CD4-positive, alpha-beta T cell treated with Interleukin-15 for 1 hour (primary cell): ENCODE data around the gene DBF4B.

ENCODE experiments used
- DNase-seq: peaks from one replicate; pipeline ENCODE4 v3.0.0-alpha.2; 2020

The DBF4B gene

DNA sequence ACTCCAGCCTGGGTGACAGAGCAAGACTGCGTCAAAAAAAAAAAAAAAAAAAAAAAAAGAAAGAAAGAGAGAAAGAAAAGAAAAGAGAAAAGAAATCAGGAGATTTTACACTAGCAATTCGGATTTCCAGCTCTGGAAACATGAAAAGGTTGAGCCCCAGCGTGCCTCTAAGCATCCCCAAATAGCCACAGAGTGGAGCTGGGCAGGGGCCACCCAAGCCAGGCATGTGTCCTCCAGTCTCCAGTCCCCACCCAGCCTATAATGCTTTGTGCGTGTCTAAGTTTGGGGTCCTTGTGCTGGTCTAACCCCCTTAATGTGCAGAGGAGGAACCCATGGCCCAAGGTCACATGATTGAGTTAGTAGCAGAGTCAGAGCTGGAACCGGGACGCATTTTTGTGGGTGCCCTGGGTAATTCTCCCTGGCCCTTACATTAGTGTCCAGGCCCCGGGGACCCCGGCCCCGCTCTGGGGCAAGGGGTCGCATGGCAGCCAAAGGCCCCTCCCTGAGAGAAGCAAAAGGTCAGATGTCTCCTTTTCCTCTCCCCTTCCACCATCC lies 70.3 kb downstream of the DBF4B start:
- DNase-seq = no peak

DNA sequence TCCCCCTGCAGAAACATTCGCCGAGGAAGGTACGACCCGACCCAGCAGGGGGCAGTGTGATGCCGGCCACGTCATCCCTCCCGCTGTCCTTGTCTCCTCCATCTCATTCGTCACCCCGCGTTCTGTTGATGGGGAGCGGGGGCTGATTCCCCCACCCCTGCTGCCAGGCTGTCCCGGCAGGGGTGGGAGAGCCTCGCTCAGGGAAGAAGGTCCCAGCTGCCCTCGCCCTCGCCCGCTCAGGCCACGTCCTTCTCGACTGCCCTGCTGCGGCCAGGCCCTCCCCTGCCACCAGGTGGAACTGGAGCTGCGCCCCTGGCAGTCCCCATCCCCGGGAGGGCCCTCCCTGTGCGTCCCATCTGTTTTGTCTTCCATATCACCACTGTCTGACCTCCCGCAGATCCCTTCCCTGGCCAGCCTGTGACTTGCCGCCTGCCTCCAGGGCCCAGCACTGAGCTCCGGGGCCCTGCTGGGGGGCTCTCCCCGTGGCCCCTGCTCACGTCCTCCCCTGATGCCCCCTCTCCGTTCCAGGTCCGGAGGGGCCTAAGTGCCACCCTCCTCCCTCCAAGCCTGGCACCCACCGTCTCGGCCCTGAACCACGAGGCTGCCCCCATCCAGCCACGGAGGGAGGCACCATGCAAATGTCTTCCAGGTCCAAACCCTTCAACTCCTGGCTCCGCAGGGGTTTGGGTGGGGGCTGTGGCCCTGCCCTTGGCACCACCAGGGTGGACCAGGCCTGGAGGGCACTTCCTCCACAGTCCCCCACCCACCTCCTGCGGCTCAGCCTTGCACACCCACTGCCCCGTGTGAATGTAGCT lies 71.0 kb downstream of the DBF4B start:
- DNase-seq = peak; percentile 78

DNA sequence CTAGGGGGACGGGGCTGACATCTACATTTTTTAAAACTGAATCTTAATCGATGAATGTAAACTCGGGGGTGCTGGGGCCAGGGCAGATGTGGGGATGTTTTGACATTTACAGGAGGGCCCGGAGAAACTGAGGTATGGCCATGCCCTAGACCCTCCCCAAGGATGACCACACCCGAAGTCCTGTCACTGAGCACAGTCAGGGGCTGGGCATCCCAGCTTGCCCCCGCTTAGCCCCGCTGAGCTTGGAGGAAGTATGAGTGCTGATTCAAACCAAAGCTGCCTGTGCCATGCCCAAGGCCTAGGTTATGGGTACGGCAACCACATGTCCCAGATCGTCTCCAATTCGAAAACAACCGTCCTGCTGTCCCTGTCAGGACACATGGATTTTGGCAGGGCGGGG lies 71.7 kb downstream of the DBF4B start:
- DNase-seq = no peak

DNA sequence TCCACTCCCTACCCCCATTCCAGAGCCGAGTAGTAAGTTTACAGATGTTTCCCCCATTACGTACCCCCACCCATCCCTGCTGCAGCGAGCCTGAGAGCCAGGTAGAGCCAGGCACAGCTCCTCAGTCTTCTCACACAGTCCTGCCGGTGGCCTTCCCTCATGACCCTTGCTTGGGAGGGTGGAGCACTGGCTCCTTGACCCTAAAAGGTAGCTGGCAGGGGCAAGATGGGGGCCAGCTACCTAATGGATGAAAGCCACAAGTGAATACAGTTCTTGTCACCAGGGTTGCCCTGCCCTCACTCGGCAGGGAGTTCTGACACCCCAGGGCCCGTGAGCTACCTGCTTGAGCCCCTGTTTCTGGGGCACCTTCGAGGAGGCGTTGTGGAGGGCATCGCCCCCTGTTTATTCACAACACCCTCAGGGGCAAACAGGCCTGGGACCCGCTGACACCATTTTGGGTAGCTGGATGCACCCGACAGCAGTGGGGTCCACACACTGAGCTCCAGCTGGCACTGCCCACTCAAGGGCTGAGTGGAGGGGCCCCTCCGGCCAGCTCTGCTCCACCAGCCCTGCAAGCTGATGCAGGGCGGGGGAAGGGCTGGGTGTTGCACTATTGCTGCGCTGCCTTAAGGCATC lies 72.5 kb downstream of the DBF4B start:
- DNase-seq = no peak

DNA sequence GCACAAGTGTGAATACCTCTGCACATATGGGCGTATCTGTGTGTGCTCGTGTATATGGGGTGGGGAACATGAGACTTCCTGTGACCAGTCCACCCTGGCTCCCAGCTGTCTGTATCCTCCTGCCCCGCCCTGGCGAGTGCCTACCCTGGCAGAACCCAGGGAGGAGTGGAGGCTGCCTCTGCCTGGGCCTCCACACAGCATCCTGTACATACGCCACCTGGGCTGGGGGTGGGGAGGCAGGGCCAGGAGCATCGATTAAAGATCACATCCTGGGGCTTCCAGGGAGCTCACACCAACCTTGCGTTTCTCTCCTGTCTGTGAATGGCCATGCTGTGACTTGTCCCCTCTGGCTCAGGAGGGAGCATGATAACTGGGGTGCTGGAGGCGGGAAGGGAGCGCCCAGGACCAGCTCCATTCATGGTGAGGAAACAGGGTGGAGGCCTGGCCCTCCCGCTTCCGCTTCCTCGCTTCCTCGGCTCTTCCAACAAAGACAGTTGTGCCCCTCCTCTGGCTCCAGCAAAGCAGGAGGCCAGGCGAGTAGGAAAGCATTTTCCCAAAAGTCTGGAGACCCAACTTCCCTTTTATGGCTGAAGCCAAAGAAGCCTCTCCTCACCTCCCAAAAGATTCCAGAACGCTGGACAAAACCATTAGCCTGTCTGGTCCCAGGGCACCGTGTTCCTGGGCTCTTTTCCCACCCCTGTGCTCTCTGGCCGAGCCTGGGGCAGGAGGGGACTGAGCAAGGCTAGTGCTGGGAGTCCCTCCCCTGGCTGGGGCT lies 73.3 kb downstream of the DBF4B start:
- no peak for DNase-seq

DNA sequence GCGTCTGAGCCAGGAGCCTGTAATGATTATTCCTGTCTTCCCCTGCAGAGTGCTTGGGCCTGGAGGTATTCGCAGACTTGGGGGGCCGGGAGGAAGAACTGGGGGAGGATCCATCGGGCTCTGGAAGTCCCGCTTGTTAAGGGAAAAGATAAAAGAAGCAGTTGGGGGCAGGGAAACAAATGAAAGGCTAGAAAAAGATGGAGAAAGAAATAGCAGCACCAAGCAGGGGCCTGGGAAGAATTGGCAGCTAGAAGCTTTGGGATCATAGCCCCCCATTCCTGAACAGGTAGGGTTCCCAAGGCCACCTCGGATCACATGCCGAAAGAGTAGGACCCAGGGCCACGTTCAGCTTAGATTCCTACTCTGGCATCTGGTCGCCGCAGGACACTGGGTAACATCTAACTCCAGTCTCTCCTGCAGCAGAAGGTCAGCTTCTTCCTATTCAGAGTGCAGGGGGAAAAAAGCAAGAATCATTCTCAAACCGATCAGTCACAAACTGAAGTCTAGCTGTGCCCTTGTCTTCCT lies 73.9 kb downstream of the DBF4B start:
- no peak for DNase-seq

DNA sequence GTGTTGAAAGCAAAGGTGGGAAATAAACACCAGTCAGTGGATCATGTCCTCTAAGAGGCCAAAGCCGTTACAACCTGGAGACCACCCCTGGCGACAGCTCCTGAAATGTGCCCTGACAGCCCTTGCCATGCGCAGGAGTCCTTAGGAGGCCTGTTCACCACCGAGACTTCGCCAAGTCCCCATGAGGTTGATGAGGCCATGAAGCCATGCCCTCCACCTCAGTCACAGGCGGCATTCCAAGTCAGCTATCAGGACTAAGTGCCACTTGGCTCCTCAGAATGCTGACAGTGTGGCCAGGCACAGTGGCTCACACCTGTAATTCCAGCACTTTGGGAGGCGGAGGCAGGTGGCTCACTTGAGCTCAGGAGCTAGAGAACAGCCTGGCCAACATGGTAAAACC lies 77.5 kb downstream of the DBF4B start:
- DNase-seq = no peak

DNA sequence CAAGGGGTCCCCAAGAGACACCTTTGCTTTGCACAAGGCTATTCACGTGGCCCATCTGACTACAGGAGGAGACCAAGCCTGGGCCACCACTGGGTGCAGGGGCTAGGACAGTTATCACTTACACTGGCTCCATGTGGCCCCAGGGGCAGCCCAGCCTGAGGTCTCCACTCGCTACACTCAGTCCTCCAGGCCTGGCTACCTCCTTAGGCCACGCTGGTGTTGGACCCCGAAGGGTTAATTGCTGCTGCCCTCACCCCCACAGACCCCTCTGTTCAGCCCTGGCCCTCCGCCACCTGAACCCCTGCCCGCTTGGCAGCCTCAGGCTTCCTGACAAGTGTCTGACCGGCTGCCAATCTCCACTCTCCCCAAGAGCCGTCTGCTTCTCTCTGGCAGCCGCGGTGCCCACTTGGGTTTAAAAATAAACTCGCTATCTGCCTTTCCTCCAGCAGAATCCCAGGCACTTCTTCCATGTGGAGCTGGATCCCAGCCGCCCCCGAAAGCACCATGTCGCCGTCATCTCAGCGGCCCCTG lies 78.2 kb downstream of the DBF4B start:
- DNase-seq = no peak

DNA sequence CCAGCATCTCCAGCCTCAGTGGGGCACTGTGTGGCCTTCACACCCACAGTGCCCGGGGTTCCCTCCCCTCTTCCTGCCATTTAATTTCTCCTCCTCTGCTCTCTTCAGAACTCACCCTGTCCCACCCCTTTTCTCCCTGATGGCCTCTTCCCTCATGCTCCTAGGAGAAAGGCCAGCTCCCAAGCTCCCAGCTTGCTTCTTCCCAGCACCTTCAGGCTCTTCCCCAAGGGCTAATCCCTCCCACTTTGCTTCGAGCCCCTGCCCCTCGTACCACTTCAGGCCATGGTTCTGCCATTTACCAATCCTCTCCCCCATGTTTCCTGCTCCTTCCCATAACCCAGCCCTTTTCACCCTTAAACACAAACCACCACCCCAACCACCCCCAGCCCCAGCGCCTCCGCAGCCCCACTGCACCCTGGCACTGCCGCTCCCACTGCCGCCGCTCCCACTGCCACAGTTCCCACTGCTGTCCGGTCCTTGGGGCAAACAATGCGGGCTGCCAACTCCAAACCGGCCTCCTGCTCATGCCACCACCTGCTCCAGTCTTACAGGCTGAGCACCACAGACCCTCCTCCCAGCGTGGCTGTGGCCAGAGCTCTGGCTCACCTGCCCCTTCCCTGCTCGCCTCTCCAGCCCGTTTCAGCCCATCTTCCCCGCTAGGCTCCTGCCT lies 78.9 kb downstream of the DBF4B start:
- DNase-seq = no peak

DNA sequence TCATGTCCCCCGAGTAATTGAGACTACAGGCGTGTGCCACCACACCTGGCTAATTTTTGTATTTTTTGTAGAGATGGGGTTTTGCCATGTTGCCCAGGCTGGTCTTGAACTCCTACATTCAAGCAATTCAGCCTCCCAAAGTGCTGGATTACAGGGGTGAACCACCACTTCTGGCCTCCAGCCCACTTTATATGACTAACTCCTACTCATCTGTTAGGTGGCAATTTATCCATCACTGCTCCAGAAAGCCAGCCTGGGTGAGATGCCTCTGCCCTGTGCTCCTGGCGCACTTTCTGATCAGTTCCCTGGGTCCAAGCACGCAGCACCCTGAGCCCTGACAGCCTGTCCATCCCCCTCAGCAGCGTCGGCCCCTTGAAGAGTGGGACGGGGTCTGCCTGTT lies 79.7 kb downstream of the DBF4B start:
- DNase-seq = no peak

DNA sequence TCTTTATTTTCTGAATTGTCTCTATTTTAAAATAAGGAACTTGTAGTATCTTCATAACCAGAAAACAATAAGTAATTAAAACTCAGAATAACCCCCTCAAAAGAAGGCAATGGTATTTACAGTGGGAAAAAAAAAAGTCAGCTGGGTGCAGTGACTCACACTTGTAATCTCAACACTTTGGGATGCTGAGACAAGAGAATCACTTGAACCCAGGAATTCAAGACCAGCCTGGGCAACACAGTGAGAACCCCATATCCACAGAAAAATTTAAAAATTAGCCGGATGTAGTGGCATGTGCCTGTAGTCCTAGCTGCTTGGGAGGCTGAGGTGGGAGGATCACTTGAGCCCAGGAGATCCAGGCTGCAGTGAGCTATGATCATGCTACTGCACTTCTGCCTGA lies 83.8 kb downstream of the DBF4B start:
- no peak for DNase-seq

DNA sequence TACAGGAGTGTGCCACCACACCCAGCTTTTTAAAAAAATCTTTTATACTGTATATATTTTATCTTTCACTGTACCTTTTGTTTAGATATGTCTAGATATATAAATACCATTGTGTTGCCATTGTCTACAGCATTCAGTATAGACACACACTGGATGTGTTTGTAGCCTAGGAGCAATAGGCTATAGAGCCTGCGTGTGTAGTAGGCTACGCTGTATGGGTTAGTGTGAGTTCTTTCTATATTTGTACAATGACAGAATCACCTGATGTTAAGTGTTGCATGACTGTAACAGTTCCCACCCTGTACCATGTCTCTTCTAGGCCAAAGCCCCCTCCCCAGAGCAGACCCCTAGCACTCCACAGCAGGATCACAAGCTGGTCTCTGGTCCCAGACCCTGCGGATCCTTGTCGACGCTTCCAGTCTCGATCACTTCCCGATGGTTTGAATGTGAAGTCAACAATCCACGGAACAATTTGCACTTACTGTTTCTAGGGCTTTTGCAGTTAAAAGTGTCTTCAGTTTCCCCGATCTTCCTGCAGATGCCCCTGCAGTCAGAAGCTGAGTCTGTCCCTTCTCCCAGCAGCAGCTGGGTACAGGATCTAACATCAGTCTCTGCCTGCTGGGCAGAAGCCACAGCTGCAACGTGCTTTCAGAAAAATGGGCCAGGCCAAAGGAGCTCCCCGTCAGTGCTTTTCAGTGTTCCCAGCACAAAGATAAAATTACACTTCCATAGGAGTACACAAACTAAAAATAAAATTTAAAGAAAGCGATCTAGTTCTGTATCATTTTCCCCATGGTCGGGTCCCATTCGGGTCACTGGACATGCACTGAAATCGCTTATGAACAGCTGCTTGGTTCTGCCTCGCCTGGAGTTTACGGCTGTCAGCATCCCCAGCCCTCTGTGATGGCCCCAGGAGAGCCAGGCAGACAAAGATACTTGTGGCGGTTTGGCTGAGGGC lies 85.7 kb downstream of the DBF4B start:
- no peak for DNase-seq

DNA sequence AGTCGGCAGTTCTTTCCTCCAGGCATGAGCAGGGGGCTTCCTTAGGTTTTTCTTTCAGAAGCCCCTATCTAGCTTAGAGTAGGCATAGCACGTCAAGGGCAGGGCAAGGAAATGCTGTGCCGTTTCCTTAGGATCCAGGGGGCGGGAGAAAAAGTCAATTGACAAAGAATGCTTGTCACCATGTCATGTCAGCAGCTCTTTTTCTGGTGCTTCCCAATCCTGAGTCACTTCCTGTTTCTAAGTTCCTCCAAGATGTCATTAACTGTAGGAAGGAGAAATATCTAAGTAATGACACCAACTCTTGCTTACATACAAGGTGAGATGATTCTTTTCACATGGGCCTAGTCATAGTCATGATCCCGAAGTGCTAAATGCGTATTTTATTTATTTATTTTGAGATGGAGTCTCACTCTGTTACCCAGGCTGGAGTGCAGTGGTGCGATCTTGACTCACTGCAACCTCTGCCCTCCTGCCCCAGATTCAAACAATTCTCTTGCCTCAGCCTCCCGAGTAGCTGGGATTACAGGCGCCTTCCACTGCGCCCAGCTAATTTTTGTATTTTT lies 86.5 kb downstream of the DBF4B start:
- DNase-seq = peak; percentile 32

DNA sequence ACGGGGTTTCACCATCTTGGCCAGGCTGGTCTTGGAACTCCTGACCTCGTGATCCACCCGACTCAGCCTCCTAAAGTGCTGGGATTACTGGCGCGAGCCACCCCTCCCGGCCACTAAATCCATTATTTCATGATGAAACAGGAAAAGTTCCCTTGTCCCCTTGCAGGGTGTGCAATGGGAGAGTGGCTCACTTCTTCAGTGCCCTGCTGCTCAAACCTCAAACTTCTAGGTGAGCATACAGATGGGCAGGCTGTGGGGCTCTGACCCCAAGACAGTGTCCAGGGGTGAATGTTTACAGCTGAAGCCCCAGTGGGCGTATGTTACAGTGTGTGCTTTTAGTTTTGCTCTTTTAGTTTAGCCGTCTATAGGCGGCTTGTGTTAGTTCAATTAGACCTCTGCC lies 87.0 kb downstream of the DBF4B start:
- DNase-seq = no peak

DNA sequence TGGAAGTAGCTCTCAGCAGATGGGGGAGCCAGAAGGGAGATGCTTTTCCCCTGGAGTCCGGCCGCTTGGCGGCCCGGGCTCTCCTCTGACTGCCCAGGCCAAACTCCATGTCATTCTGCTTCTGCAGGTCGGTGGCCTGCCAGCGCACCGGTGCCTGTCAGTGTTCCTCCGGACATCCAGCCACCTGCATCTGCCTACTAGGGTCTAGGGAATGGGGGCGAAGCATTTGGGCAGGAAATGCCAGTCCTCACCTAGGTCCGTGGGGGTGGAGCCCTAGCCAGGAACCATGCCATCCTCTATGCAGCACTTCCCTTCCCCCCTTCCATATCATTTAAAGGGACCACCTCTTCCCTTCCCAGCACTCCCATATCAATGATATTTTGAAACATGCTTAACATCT lies 87.5 kb downstream of the DBF4B start:
- DNase-seq = no peak

DNA sequence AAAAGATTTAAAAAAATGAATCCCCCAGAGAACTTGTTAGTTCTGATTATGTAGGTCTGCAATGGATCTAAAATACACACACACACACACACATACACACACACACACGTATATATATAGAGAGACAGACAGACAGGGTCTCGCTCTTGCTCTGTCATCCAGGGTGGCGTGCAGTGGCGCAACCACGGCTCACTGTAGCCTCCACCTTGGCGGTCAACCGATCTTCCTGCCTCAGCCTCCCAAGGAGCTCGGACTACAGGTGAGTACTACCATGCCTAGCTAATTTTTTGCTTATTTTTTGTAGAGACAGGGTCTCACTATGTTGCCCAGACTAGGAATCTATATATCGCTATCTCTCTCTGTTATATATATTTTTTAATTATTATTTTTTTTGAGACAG lies 88.3 kb downstream of the DBF4B start:
- no peak for DNase-seq

DNA sequence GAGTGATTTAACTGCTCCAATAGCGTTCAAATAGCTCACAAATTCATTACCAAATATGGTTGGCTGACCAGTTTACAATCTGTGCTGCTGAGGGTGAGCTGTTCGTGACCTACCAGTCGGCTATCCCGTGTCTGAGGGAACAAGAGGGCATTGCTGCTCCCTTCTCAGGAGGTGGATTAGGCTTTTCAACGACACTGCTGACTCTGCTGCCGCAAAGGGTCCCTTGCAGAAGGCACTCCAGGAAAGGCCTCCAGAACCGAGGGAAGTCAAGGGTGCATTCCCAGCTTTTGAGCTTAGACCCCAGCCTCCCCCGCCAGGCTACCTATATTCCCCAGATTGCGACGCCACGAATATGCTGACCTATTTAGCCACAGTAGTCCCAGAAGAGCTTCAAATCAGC lies 89.3 kb downstream of the DBF4B start:
- DNase-seq = no peak

DNA sequence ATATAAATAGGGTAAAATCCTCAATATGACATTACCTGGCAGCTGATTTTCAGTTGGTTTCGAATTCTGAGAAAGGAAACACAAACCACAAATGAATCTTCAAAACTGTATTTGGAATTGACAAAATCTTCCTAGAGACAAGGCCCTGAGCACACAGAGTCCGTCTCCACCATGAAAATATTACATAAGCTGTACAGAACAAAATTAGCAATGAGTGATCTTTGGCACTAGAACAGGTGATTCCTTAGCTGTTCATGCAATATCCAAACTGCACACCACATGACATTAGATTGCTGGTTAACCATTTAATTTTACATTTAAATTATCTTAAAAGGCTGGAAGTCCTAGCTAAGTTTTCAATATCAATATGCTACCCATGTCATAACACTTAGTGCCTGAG lies 89.9 kb downstream of the DBF4B start:
- no peak for DNase-seq
